ENCODE results near the gene EFCAB5.
"Not testable (repeated sequence)": the region's sequence is repeated elsewhere in the genome, so short reads cannot be mapped to it uniquely, and the experiment has no call there.

EFCAB5 gene

DNA sequence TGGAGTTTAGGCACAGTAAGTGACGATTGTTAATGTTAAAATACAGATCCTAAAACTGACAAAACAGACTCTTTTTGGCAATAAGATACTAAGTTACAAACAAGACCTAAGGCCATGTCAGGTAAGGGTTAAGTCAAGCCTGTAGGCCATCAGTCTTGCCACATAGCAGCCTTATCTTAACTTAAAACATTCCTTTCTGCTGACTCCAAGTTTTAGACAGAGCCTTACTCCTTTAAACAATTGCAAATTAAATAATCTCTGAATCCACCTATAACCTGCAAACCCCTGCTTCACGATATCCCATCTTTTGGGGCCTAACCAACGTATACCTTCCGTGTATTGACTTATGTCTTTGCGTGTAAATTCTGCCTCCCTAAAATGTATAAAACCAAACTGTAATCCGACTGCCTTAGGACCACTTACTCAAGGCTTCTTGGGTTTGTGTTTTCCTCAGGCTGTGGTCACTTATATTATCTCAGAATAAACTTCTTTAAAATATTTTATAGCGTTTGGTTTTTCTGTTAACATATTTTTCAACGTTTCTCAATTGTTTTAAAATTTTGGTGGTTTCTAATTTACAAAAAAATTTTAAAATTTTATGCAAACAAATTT, 64.4 kb downstream of the EFCAB5 start:
- no peak for DNase-seq (ENCODE audit: low read depth)

GRCh38 chr17:30011934-30012333, 70.5 kb downstream of the EFCAB5 start:
- DNase-seq (ENCODE audit: low read depth): not testable (repeated sequence)

- DNase-seq (ENCODE audit: low read depth): peak; percentile 31
Observed at GRCh38 chr17:30021708-30022317, 80.4 kb downstream of the EFCAB5 start.

DNA sequence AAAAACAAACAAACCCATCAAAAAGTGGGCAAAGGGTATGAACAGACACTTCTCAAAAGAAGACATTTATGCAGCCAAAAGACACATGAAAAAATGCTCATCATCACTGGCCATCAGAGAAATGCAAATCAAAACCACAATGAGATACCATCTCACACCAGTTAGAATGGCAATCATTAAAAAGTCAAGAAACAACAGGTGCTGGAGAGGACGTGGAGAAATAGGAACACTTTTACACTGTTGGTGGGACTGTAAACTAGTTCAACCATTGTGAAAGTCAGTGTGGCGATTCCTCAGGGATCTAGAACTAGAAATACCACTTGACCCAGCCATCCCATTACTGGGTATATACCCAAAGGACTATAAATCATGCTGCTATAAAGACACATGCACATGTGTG, 83.9 kb downstream of the EFCAB5 start:
- DNase-seq (ENCODE audit: low read depth): not testable (repeated sequence)

GRCh38 chr17:30027676-30028075, 86.2 kb downstream of the EFCAB5 start:
- no peak for DNase-seq (ENCODE audit: low read depth)

- DNase-seq (ENCODE audit: low read depth): no peak
Observed at GRCh38 chr17:30031214-30031869, 89.9 kb downstream of the EFCAB5 start.

GRCh38 chr17:30035369-30035768, 93.9 kb downstream of the EFCAB5 start:
- DNase-seq (ENCODE audit: low read depth): no peak

DNA sequence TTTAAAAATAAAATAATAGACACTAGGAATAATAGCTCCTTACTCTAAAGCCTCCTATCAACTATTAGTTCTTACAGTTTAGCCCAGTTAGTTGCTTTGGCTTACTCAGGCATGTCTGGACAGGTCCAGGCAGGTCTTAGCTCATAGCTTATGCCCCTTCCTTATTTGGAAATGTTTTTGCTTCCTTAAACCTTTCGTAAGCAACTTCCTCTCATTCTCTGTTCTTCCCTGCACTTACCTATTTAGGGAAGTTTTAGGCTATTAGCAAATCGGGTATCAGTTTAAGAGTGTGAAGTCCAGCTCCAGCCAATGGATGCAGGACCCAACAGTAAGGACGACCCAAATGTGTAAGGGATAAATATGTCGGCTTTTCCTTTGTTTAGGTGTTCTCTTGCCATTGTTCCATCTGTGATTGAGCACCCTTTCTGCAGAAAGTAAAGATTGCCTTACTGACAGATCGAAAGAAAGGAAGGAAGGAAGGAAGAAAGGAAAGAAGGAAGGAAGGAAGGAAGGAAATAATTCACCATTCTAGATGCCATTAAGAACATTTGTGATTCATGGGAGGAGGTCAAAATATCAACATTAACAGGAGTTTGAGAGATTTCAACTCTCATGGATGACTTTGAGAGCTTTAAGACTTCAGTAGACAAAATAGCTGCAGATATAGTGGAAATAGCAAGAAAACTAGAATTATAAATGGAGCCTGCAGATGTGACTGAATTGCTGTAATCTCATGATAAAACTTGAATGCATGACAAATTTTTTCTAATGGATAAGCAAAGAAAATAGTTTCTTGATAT, 99.5 kb downstream of the EFCAB5 start:
- DNase-seq (ENCODE audit: low read depth): peak; percentile 14

- DNase-seq (ENCODE audit: low read depth): no peak
Observed at GRCh38 chr17:30041551-30041950, 100.1 kb downstream of the EFCAB5 start.

GRCh38 chr17:30062372-30062771, 120.9 kb downstream of the EFCAB5 start:
- DNase-seq (ENCODE audit: low read depth): no peak

DNA sequence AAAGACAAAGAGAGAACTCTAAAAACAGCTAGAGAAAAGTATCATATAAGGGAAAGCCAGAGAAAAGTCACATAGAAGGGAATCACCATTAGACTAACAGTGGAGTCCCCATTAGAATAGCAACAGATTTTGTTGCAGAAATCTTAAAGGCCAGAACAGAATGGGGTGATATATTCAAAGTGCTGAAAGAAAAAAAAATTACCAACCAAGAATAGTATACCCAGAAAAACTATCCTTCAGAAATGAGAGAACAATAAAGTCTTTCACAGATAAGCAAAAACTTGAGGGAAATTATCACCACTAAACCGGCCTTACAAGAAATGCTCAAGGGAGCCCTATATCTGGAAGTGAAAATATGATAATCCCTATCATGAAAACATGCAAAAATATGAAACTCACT, 123.3 kb downstream of the EFCAB5 start:
- DNase-seq (ENCODE audit: low read depth): no peak

- no peak for DNase-seq (ENCODE audit: low read depth)
Observed at GRCh38 chr17:30068465-30068864, 127.0 kb downstream of the EFCAB5 start.

DNA sequence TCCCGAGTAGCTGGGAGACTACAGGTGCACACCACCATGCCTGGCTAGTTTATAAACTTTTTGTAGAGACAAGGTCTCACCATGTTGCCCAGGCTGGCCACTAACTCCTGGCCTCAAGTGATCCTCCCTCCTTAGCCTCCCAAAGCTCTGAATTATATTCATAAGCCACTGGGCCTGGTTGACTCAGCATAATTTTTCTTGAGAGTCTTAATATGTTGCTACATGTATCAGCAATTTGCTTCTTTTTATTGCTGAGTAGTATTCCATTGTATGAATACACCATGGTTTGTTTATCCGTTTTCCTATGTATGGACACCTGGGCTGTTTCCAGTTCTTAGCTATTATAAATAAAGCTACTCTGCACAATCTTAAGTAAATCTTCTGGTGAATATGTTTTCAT, 132.8 kb downstream of the EFCAB5 start:
- no peak for DNase-seq (ENCODE audit: low read depth)

DNA sequence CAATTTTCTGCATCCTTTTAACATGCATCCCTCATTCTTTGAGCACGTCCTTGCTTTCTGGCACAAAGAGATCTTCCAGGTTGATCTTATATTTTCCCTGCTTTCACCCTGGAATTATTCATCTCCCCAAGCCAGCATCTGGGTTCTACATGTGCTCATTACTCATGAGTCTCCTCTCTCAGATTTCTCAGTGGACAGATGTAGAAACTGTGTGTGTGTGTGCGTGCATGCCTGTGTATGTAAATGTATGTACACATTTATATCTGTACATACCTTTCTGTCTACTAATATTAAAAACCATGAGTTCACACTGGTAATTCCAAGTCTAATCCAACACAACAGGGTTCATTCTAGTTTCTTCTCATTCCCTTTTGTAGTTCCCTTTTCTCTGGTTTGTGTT, 133.3 kb downstream of the EFCAB5 start:
- no peak for DNase-seq (ENCODE audit: low read depth)

DNA sequence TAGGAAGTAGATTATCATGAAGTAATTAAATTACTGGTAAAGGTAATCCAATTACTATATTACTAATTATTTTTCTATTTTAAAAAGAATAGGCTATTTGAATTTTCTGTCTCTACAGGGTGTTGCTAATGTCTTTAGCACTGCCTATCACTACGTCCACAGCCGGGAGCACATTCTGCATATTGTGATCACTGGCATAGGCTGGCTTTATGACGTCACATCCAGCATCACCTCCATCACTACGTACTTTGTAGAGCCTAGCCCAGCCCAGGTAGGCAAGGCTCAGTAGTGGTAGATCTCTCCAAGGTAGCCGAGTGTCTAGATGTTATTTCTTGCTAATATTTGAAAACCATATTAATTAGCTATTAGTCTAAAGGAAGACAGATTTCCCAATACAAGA, 141.3 kb downstream of the EFCAB5 start:
- DNase-seq (ENCODE audit: low read depth): no peak

GRCh38 chr17:30084788-30085187, 143.4 kb downstream of the EFCAB5 start:
- no peak for DNase-seq (ENCODE audit: low read depth)

- DNase-seq (ENCODE audit: low read depth): no peak
Observed at GRCh38 chr17:30086896-30087295, 145.5 kb downstream of the EFCAB5 start.

GRCh38 chr17:30087431-30087830, 146.0 kb downstream of the EFCAB5 start:
- not testable (repeated sequence) for DNase-seq (ENCODE audit: low read depth)

GRCh38 chr17:30091121-30091670, 149.8 kb downstream of the EFCAB5 start:
- DNase-seq (ENCODE audit: low read depth): no peak

DNA sequence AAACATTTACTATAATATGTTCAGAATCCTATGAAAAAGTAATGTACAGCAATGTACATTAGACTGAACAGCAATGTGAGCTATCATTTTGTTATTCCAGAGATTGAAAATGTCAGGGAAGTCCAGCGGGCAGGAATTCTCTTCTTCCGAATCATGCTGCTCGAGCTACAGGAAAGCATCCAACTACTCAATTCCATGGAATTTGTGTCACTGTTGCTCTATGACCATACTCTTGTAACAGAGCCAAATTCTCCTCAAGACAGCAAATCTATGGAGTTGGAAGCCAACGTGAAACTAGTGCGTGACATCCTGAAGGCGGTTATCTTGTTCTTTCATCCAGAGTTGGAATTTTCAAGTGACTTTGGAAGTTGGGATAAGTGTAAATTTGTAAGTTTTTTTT, 150.3 kb downstream of the EFCAB5 start:
- no peak for DNase-seq (ENCODE audit: low read depth)

GRCh38 chr17:30092886-30093285, 151.5 kb downstream of the EFCAB5 start:
- no peak for DNase-seq (ENCODE audit: low read depth)

- DNase-seq (ENCODE audit: low read depth): peak; percentile 34
Observed at GRCh38 chr17:30093463-30094147, 152.2 kb downstream of the EFCAB5 start.
